ENCODE measurements around the gene RNF181. TPM values are rescaled to one million over a fixed set of nuclear protein-coding genes. Genes with fewer than 3 reads are reported as not detected.

RNF181 gene
- total RNA-seq, 1 donor from 2014 or later: 157 TPM

Other genes starting within 250 kb of the RNF181 start
- gene RETSAT, start 241.2 kb upstream of the RNF181 start, total RNA-seq: 20.6 TPM
- gene ELMOD3, start 241.0 kb upstream of the RNF181 start, total RNA-seq: 7.1 TPM
- 179 TPM for gene CAPG, start 185.4 kb upstream of the RNF181 start, total RNA-seq
- gene SH2D6, start 177.0 kb upstream of the RNF181 start, total RNA-seq: not detected
- gene MAT2A, start 56.6 kb upstream of the RNF181 start, total RNA-seq: 91.7 TPM
- 31.9 TPM for gene GGCX, start 34.3 kb upstream of the RNF181 start, total RNA-seq
- 10.0 TPM for gene VAMP8, start 18.2 kb upstream of the RNF181 start, total RNA-seq
- gene VAMP5, start 11.3 kb upstream of the RNF181 start, total RNA-seq: 114 TPM
- gene TMEM150A, start 7.0 kb downstream of the RNF181 start, total RNA-seq: 26.7 TPM
- 1.6 TPM for gene C2orf68, start 16.3 kb downstream of the RNF181 start, total RNA-seq
- 81.1 TPM for gene USP39, start 20.4 kb downstream of the RNF181 start, total RNA-seq
- not detected for gene SFTPB, start 72.5 kb downstream of the RNF181 start, total RNA-seq
- not detected for gene GNLY, start 98.6 kb downstream of the RNF181 start, total RNA-seq
- gene ATOH8, start 158.2 kb downstream of the RNF181 start, total RNA-seq: 239 TPM

Data from ascending aorta (tissue), 1 donor.